Lower lobe of right lung (tissue), 2 donors: Measurements from ENCODE around the gene MED10. TPM values are rescaled to one million over a fixed set of nuclear protein-coding genes. Genes with fewer than 3 reads are reported as not detected.

Experiments
- ATAC-seq, 2 donors: fragments of 200-7000 bp; cut with Tn5 transposase; one replicate each; pipeline ENCODE4 v1.9.1; 2020 to 2022; ENCODE audit warnings: mild to moderate bottlenecking in 2 of 2, moderate library complexity in 2 of 2
- DNase-seq: peaks from one replicate; pipeline ENCODE4 v3.0.0-alpha.2; 2020
- H3K27ac ChIP-seq: fragments of 200-600 bp; one replicate; pipeline ENCODE4 v1.8.0; 2022
- H3K27me3 ChIP-seq: fragments of 200-600 bp; one replicate; pipeline ENCODE4 v1.8.0; 2022; ENCODE audit warnings: low read depth
- H3K36me3 ChIP-seq: fragments of 200-600 bp; one replicate; pipeline ENCODE4 v1.8.0; 2022; ENCODE audit warnings: mild to moderate bottlenecking
- H3K4me1 ChIP-seq: fragments of 200-600 bp; one replicate; pipeline ENCODE4 v1.8.0; 2022
- H3K4me3 ChIP-seq: fragments of 200-600 bp; one replicate; pipeline ENCODE4 v1.8.0; 2022; ENCODE audit warnings: mild to moderate bottlenecking
- H3K9me3 ChIP-seq: fragments of 200-600 bp; one replicate; pipeline ENCODE4 v1.8.0; 2022
- CTCF ChIP-seq: fragments of 200-600 bp; IDR thresholded peaks from one replicate; pipeline ENCODE4 v1.8.0; 2022; ENCODE audit warnings: antibody characterized with exemption, mild to moderate bottlenecking
- intact Hi-C: fragments of 100-400 bp; cut with DNase I; formaldehyde crosslinking; loops from one replicate; pipeline ENCODE4 v1.11.0; 2022
- total RNA-seq: library from RNA; stranded (reverse); fragmentation: NEBNext Ultra II Directional; extraction: Animal tissue kit (Norgen Biotek cat#: 25700); gene quantifications from one replicate; pipeline ENCODE4 v1.2.1, GENCODE V29; 2021
- donor health status: DM: no; HTN: yes; CAD: no; lungs with severe emphysema.

Gene MED10
- total RNA-seq, 1 donor from 2014 or later = 30.3 TPM

GRCh38 chr5:6398570-6399230 is 20.4 kb upstream of the MED10 start:
- Histone ChIP-seq H3K27me3 (no peaks in the 10 kb centered on the region), H3K27ac (no peak overlapping the region), H3K9me3 (no peaks in the 10 kb centered on the region), H3K36me3 (no peaks in the 10 kb centered on the region), H3K4me1 (no peaks in the 10 kb centered on the region), H3K4me3 (no peak overlapping the region)
- intact Hi-C loops = no loop called here
- DNase-seq = no peak
- ATAC-seq = no peak
- no peak for TF ChIP-seq CTCF

GRCh38 chr5:6397536-6398269 is 19.4 kb upstream of the MED10 start:
- DNase-seq (no peak), ATAC-seq (no peak)
- no peaks in the 10 kb centered on the region for H3K9me3 ChIP-seq
- TF ChIP-seq CTCF = no peak
- H3K4me1 ChIP-seq = no peaks in the 10 kb centered on the region
- H3K27me3 ChIP-seq = peaks cover 2% of the 10 kb centered on the region
- H3K36me3 ChIP-seq = no peaks in the 10 kb centered on the region
- H3K27ac ChIP-seq = no peak overlapping the region
- H3K4me3 ChIP-seq = no peak overlapping the region
- intact Hi-C loops = no loop called here

- no peak overlapping the region for H3K4me3 ChIP-seq
- DNase-seq = no peak
- no peak overlapping the region for H3K27ac ChIP-seq
- intact Hi-C loops = no loop called here
- H3K9me3 ChIP-seq = no peaks in the 10 kb centered on the region
- H3K27me3 ChIP-seq = peaks cover 9% of the 10 kb centered on the region
- no peaks in the 10 kb centered on the region for H3K4me1 ChIP-seq
- no peak for ATAC-seq
- no peak for TF ChIP-seq CTCF
- no peaks in the 10 kb centered on the region for H3K36me3 ChIP-seq
Measured at GRCh38 chr5:6396836-6397535, 18.6 kb upstream of the MED10 start.

- H3K27me3 ChIP-seq = peaks cover 10% of the 10 kb centered on the region
- no peaks in the 10 kb centered on the region for H3K9me3 ChIP-seq
- H3K4me1 ChIP-seq = no peaks in the 10 kb centered on the region
- no peak for ATAC-seq
- H3K36me3 ChIP-seq = no peaks in the 10 kb centered on the region
- DNase-seq = no peak
- no peak overlapping the region for H3K27ac ChIP-seq
- H3K4me3 ChIP-seq = no peak overlapping the region
- no peak for TF ChIP-seq CTCF
- intact Hi-C loops = no loop called here
Measured at GRCh38 chr5:6396043-6396442, 17.7 kb upstream of the MED10 start.

- Histone ChIP-seq H3K27me3 (peaks cover 10% of the 10 kb centered on the region), H3K4me3 (no peak overlapping the region), H3K36me3 (no peaks in the 10 kb centered on the region), H3K27ac (no peak overlapping the region), H3K4me1 (no peaks in the 10 kb centered on the region), H3K9me3 (no peaks in the 10 kb centered on the region)
- no peak for DNase-seq
- intact Hi-C loops = no loop called here
- no peak for ATAC-seq
- TF ChIP-seq CTCF = no peak
Measured at GRCh38 chr5:6395621-6396020, 17.3 kb upstream of the MED10 start.
